Loucy (cell line): ENCODE results near the gene RXRG.

Experiments used
- H2AFZ ChIP-seq: fragments of 200-600 bp; sonication (generic); 2 replicates; pipeline ENCODE4 v1.6.0; 2016; ENCODE audit warnings: antibody characterized with exemption, mild to moderate bottlenecking, low read length, moderate library complexity
- H3F3A ChIP-seq: fragments of 200-600 bp; 2 replicates; pipeline ENCODE4 v1.6.0; 2016; ENCODE audit warnings: antibody characterized with exemption, low read depth, mild to moderate bottlenecking
- H3K27me3 ChIP-seq: fragments of 200-600 bp; sonication (generic); 2 replicates; pipeline ENCODE4 v1.6.1; 2014; ENCODE audit warnings: low read length, mild to moderate bottlenecking; ENCODE audit not compliant: insufficient read depth, poor library complexity, severe bottlenecking
- H3K36me3 ChIP-seq: fragments of 200-600 bp; sonication (generic); 2 replicates; pipeline ENCODE4 v1.6.1; 2016; ENCODE audit warnings: low read length; ENCODE audit not compliant: insufficient read depth
- H3K4me1 ChIP-seq: fragments of 200-600 bp; sonication (generic); 2 replicates; pipeline ENCODE4 v1.5.1; 2014; ENCODE audit warnings: low read length, mild to moderate bottlenecking; ENCODE audit not compliant: insufficient read depth, poor library complexity, severe bottlenecking
- H3K4me2 ChIP-seq: fragments of 200-600 bp; sonication (generic); 2 replicates; pipeline ENCODE4 v1.6.0; 2014; ENCODE audit warnings: antibody characterized with exemption, low read length, low read depth, mild to moderate bottlenecking; ENCODE audit not compliant: poor library complexity, severe bottlenecking
- H3K4me3 ChIP-seq: fragments of 200-600 bp; sonication (generic); 2 replicates; pipeline ENCODE4 v1.5.1; 2014; ENCODE audit warnings: low read length, mild to moderate bottlenecking, mixed read lengths; ENCODE audit not compliant: poor library complexity, severe bottlenecking
- H3K79me2 ChIP-seq: fragments of 200-600 bp; sonication (generic); 2 replicates; pipeline ENCODE4 v1.6.1; 2014; ENCODE audit warnings: low read length; ENCODE audit not compliant: insufficient read depth
- H3K9ac ChIP-seq: fragments of 200-600 bp; sonication (generic); 2 replicates; pipeline ENCODE4 v1.6.0; 2014; ENCODE audit warnings: mild to moderate bottlenecking, low read depth, low read length, moderate library complexity; ENCODE audit not compliant: poor library complexity, severe bottlenecking
- H3K9me2 ChIP-seq: fragments of 200-600 bp; sonication (generic); replicated peaks from 2 replicates; pipeline ENCODE4 v1.6.1; 2016; ENCODE audit warnings: low read depth, low read length, mixed read lengths
- H3K9me3 ChIP-seq: fragments of 200-600 bp; sonication (generic); 2 replicates; pipeline ENCODE4 v1.6.1; 2014; ENCODE audit warnings: mild to moderate bottlenecking, antibody characterized with exemption, low read length, low read depth; ENCODE audit not compliant: insufficient read depth
- H4K20me1 ChIP-seq: fragments of 200-600 bp; sonication (generic); 2 replicates; pipeline ENCODE4 v1.6.0; 2014; ENCODE audit warnings: antibody characterized with exemption, low read length, mild to moderate bottlenecking; ENCODE audit not compliant: insufficient read depth, poor library complexity, severe bottlenecking
- EZH2phosphoT487 ChIP-seq: fragments of 200-600 bp; IDR thresholded peaks from 2 replicates; pipeline ENCODE4 v1.6.1; 2018; ENCODE audit warnings: antibody characterized with exemption, mild to moderate bottlenecking, moderate library complexity, borderline replicate concordance
- TF ChIP-seq, protein P1 (sequence below): fragments of 200-600 bp; sonication (generic); conservative IDR thresholded peaks from 2 replicates; pipeline ENCODE4 v1.5.1; 2014; ENCODE audit warnings: mild to moderate bottlenecking, antibody characterized with exemption, low read length

The RXRG gene

DNA sequence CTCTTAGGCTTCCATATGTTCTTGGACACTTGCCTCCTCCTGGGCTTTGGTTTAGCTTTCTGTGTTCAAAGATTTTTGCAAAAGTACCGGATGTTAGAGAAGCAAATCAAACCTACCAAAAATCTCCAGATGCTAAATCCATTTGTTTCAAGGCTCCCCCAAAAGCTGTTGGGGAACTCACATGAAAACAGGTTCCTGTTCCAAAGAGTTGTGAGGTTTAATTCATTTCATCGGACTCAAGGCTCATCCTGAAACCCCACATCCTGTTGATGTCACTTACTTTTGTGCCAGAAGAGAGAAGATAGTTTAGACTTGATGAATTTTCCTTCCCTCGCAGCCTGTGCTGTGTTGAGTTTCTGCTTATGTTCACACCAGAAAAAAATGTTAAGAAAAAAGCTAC lies 41.7 kb upstream of the RXRG start:
- Histone ChIP-seq H3K79me2 (no peaks in the 10 kb centered on the region), H4K20me1 (no peaks in the 10 kb centered on the region), H3K4me1 (no peaks in the 10 kb centered on the region), H3K9me3 (no peaks in the 10 kb centered on the region), H3K4me2 (no peak overlapping the region), H2AFZ (no peak overlapping the region), H3K9me2 (no peaks in the 10 kb centered on the region), H3F3A (no peaks in the 10 kb centered on the region), H3K27me3 (no peaks in the 10 kb centered on the region), H3K36me3 (no peaks in the 10 kb centered on the region), H3K4me3 (no peak overlapping the region), H3K9ac (no peak overlapping the region)
- no peak for TF ChIP-seq EZH2phosphoT487
- TF ChIP-seq, protein P1, sequence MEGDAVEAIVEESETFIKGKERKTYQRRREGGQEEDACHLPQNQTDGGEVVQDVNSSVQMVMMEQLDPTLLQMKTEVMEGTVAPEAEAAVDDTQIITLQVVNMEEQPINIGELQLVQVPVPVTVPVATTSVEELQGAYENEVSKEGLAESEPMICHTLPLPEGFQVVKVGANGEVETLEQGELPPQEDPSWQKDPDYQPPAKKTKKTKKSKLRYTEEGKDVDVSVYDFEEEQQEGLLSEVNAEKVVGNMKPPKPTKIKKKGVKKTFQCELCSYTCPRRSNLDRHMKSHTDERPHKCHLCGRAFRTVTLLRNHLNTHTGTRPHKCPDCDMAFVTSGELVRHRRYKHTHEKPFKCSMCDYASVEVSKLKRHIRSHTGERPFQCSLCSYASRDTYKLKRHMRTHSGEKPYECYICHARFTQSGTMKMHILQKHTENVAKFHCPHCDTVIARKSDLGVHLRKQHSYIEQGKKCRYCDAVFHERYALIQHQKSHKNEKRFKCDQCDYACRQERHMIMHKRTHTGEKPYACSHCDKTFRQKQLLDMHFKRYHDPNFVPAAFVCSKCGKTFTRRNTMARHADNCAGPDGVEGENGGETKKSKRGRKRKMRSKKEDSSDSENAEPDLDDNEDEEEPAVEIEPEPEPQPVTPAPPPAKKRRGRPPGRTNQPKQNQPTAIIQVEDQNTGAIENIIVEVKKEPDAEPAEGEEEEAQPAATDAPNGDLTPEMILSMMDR, result no peak

DNA sequence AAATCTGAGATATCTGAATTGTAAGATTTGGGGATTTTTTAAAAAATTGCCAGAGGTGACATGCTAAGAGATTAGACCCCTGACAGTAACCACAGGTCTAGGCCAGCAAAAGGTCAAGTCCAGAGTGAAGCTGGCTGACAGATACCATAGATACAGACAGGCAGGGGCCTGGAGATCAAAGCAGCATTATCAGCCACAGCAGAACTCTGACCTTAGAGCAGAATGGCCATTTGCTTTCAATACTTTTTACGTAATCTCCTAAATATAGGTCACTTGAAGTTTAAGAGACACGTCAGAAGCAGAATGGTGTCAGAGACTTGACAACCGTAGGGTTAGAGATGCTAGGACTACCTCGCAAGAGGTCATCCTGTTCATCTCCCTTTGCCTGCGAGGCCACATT lies 40.8 kb upstream of the RXRG start:
- Histone ChIP-seq H3K9me2 (no peaks in the 10 kb centered on the region), H3K9ac (no peak overlapping the region), H3K4me3 (no peak overlapping the region), H3K4me2 (no peak overlapping the region), H3K9me3 (no peaks in the 10 kb centered on the region), H3K36me3 (no peaks in the 10 kb centered on the region), H3K4me1 (no peaks in the 10 kb centered on the region), H3F3A (no peaks in the 10 kb centered on the region), H2AFZ (no peak overlapping the region), H3K79me2 (no peaks in the 10 kb centered on the region), H3K27me3 (no peaks in the 10 kb centered on the region), H4K20me1 (no peaks in the 10 kb centered on the region)
- TF ChIP-seq, protein P1, result no peak
- no peak for TF ChIP-seq EZH2phosphoT487

DNA sequence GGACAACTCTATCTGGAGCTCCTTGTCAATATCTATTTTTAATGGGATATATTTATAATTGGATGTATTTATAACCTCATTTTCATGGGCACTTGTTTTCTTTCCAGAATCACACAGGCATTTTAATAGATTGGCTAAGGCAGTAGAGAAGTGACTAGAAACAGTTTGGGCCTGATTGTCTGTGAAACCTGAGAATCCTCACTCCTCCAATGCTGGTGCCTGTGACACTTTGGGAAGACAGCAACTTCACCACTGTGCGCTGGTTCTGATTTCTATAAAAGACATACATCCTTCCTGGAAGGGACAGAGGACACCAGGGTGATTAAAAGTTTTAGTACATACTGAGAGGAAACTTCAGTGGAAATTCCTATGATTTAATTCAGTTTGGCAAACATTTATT lies 39.6 kb upstream of the RXRG start:
- no peak overlapping the region for H3K4me2 ChIP-seq
- H3K27me3 ChIP-seq, result no peaks in the 10 kb centered on the region
- TF ChIP-seq, protein P1, result no peak
- TF ChIP-seq EZH2phosphoT487, result no peak
- no peaks in the 10 kb centered on the region for H3F3A ChIP-seq
- no peaks in the 10 kb centered on the region for H3K9me2 ChIP-seq
- H3K9me3 ChIP-seq, result no peaks in the 10 kb centered on the region
- H3K36me3 ChIP-seq, result no peaks in the 10 kb centered on the region
- no peak overlapping the region for H3K9ac ChIP-seq
- no peak overlapping the region for H3K4me3 ChIP-seq
- H2AFZ ChIP-seq, result no peak overlapping the region
- no peaks in the 10 kb centered on the region for H3K4me1 ChIP-seq
- H4K20me1 ChIP-seq, result no peaks in the 10 kb centered on the region
- no peaks in the 10 kb centered on the region for H3K79me2 ChIP-seq
